Chondrocyte (in vitro differentiated cells): ENCODE results near the gene SLC1A3. TPM values are rescaled to one million over a fixed set of nuclear protein-coding genes. Genes with fewer than 3 reads are reported as not detected.

Experiments used
- DNase-seq: peaks from one replicate; pipeline ENCODE4 v3.0.0; 2021; ENCODE audit warnings: mixed read lengths, low spot score
- H3K27ac Mint-ChIP-seq: one replicate; pipeline ENCODE4 v1.8.0; 2021; ENCODE audit warnings: mild to moderate bottlenecking, moderate library complexity, mixed read lengths; ENCODE audit not compliant: unreplicated experiment
- H3K27me3 Mint-ChIP-seq: 2 replicates; pipeline ENCODE4 v1.8.0; 2021; ENCODE audit warnings: low read depth, mixed read lengths
- H3K36me3 Mint-ChIP-seq: 2 replicates; pipeline ENCODE4 v1.8.0; 2021; ENCODE audit warnings: low read depth, mixed read lengths
- H3K4me1 Mint-ChIP-seq: 2 replicates; pipeline ENCODE4 v1.8.0; 2021; ENCODE audit warnings: low read depth, mild to moderate bottlenecking, mixed read lengths
- H3K4me3 Mint-ChIP-seq: one replicate; pipeline ENCODE4 v1.8.0; 2021; ENCODE audit warnings: mild to moderate bottlenecking, moderate library complexity, mixed read lengths; ENCODE audit not compliant: unreplicated experiment
- H3K9me3 Mint-ChIP-seq: 2 replicates; pipeline ENCODE4 v1.8.0; 2021; ENCODE audit warnings: low read depth, mixed read lengths
- CTCF ChIP-seq: fragments of 200-600 bp; sonication (generic); IDR thresholded peaks from 2 replicates; pipeline ENCODE4 v1.5.0; 2021; ENCODE audit warnings: antibody characterized with exemption, mild to moderate bottlenecking, moderate library complexity
- total RNA-seq: library from RNA; stranded (reverse); gene quantifications from 3 replicates; pipeline ENCODE4 v1.2.1, GENCODE V29; 2021

SLC1A3 gene
- total RNA-seq, 1 donor from 2014 or later: 1.8 TPM

- Mint-ChIP-seq H3K4me3 (no peak overlapping the region), H3K27ac (no peak overlapping the region), H3K27me3 (peaks cover 10% of the 10 kb centered on the region), H3K36me3 (peaks cover 3% of the 10 kb centered on the region), H3K9me3 (no peaks in the 10 kb centered on the region), H3K4me1 (no peaks in the 10 kb centered on the region)
- TF ChIP-seq CTCF: no peak
- DNase-seq: no peak
These were observed 117.5 kb downstream of the SLC1A3 start for GRCh38 chr5:36723912-36724311.

- no peaks in the 10 kb centered on the region for H3K9me3 Mint-ChIP-seq
- no peak for DNase-seq
- H3K27me3 Mint-ChIP-seq: peaks cover 10% of the 10 kb centered on the region
- H3K4me1 Mint-ChIP-seq: no peaks in the 10 kb centered on the region
- no peak overlapping the region for H3K4me3 Mint-ChIP-seq
- no peak overlapping the region for H3K27ac Mint-ChIP-seq
- no peak for TF ChIP-seq CTCF
- peaks cover 3% of the 10 kb centered on the region for H3K36me3 Mint-ChIP-seq
These were observed 118.3 kb downstream of the SLC1A3 start for GRCh38 chr5:36724467-36725332.

- no peak for DNase-seq
- Mint-ChIP-seq H3K4me1 (no peaks in the 10 kb centered on the region), H3K9me3 (no peaks in the 10 kb centered on the region), H3K4me3 (no peak overlapping the region), H3K36me3 (peaks cover 3% of the 10 kb centered on the region), H3K27me3 (peaks cover 10% of the 10 kb centered on the region), H3K27ac (no peak overlapping the region)
- no peak for TF ChIP-seq CTCF
These were observed 119.9 kb downstream of the SLC1A3 start for GRCh38 chr5:36726317-36726716.

GRCh38 chr5:36726767-36727166 is 120.4 kb downstream of the SLC1A3 start:
- DNase-seq: no peak
- Mint-ChIP-seq H3K27me3 (peaks cover 10% of the 10 kb centered on the region), H3K9me3 (no peaks in the 10 kb centered on the region), H3K36me3 (peaks cover 3% of the 10 kb centered on the region), H3K27ac (no peak overlapping the region), H3K4me1 (no peaks in the 10 kb centered on the region), H3K4me3 (no peak overlapping the region)
- no peak for TF ChIP-seq CTCF

GRCh38 chr5:36728697-36729543 is 122.5 kb downstream of the SLC1A3 start:
- TF ChIP-seq CTCF: peak; percentile 89
- no peaks in the 10 kb centered on the region for H3K9me3 Mint-ChIP-seq
- H3K27me3 Mint-ChIP-seq: peaks cover 14% of the 10 kb centered on the region
- no peak overlapping the region for H3K27ac Mint-ChIP-seq
- no peak for DNase-seq
- H3K4me1 Mint-ChIP-seq: no peaks in the 10 kb centered on the region
- H3K36me3 Mint-ChIP-seq: no peaks in the 10 kb centered on the region
- H3K4me3 Mint-ChIP-seq: no peak overlapping the region
